SK-N-SH (cell line): ENCODE measurements around the gene SYNGR3. TPM values are rescaled to one million over a fixed set of nuclear protein-coding genes. Genes with fewer than 3 reads are reported as not detected.

ENCODE experiments used
- CTCF ChIA-PET: fragments of 300-600, 350-600 bp; formaldehyde crosslinking; extraction: SDS; loops from one replicate; lab custom pipeline; 2021; lab: Yijun Ruan, JAX
- POLR2A ChIA-PET: fragments of 350-600 bp; sonication (Branson Sonifier 250); formaldehyde crosslinking; extraction: SDS; loops from one replicate; lab custom pipeline; 2020; ENCODE audit warnings: antibody characterized with exemption, inconsistent platforms; lab: Yijun Ruan, JAX
- DNase-seq: peaks from one replicate; pipeline ENCODE4 v3.0.0; 2012
- H2AFZ ChIP-seq: fragments of 200-600 bp; sonication (generic); 2 replicates; pipeline ENCODE4 v1.8.1; 2016; ENCODE audit warnings: antibody characterized with exemption, mild to moderate bottlenecking, low read depth
- H3F3A ChIP-seq: fragments of 200-600 bp; sonication (generic); replicated peaks from 2 replicates; pipeline ENCODE3; 2016; ENCODE audit warnings: antibody characterized with exemption, mild to moderate bottlenecking; ENCODE audit not compliant: insufficient read depth
- H3K27ac ChIP-seq, 2 experiments: fragments of 200-500 bp in 1 of 2; fragments of 200-600 bp in 1 of 2; sonication (Bioruptor generic) in 1 of 2; sonication (generic), shearing (Covaris generic) in 1 of 2; 2 replicates each; pipeline versions ENCODE4 v1.5.1 to v1.6.1; 2014 to 2016; ENCODE audit warnings: low read depth in 2 of 2, inconsistent platforms in 1 of 2, low read length in 1 of 2, mild to moderate bottlenecking in 1 of 2, mixed read lengths in 1 of 2
- H3K27me3 ChIP-seq: fragments of 200-600 bp; sonication (generic), shearing (Covaris generic); 2 replicates; pipeline ENCODE4 v1.6.1; 2016; ENCODE audit warnings: mixed run types; ENCODE audit not compliant: insufficient read depth
- H3K36me3 ChIP-seq, 2 experiments: fragments of 200-500 bp in 1 of 2; fragments of 200-600 bp in 1 of 2; sonication (Bioruptor generic) in 1 of 2; sonication (generic) in 1 of 2; replicated peaks in 1 of 2; 2 replicates each; pipeline versions ENCODE3 to v1.5.1; 2014 to 2016; ENCODE audit warnings: low read length in 1 of 2, mild to moderate bottlenecking in 1 of 2; ENCODE audit not compliant: insufficient read depth in 2 of 2, control insufficient read depth in 1 of 2
- H3K4me1 ChIP-seq, 2 experiments: fragments of 200-500 bp in 1 of 2; fragments of 200-600 bp in 1 of 2; sonication (Bioruptor generic) in 1 of 2; sonication (generic), shearing (Covaris generic) in 1 of 2; 2 replicates each; pipeline versions ENCODE4 v1.5.1 to v1.6.1; 2014 to 2016; ENCODE audit warnings: low read depth in 1 of 2, low read length in 1 of 2, mixed run types in 1 of 2; ENCODE audit not compliant: insufficient read depth in 2 of 2, control insufficient read depth in 1 of 2
- H3K4me2 ChIP-seq: fragments of 200-600 bp; sonication (generic), shearing (Covaris generic); 2 replicates; pipeline ENCODE4 v1.6.1; 2017; ENCODE audit warnings: mixed run types
- H3K4me3 ChIP-seq, 2 experiments: fragments of 200-500 bp in 1 of 2; fragments of 200-600 bp in 1 of 2; sonication (Bioruptor generic) in 1 of 2; sonication (generic), shearing (Covaris generic) in 1 of 2; 2 replicates each; pipeline versions ENCODE4 v1.5.1 to v1.8.1; 2014 to 2016; ENCODE audit warnings: low read depth in 2 of 2, inconsistent platforms in 1 of 2, low read length in 1 of 2, mild to moderate bottlenecking in 1 of 2, mixed read lengths in 1 of 2, moderate library complexity in 1 of 2
- H3K79me2 ChIP-seq: fragments of 200-600 bp; sonication (generic); 2 replicates; pipeline ENCODE4 v1.8.1; 2017; ENCODE audit warnings: mild to moderate bottlenecking; ENCODE audit not compliant: insufficient read depth
- H3K9ac ChIP-seq: fragments of 200-600 bp; sonication (generic); 2 replicates; pipeline ENCODE4 v1.6.1; 2017; ENCODE audit warnings: mixed run types
- H3K9me2 ChIP-seq: fragments of 200-600 bp; sonication (generic); 2 replicates; pipeline ENCODE4 v1.6.1; 2017; ENCODE audit warnings: mixed run types
- H3K9me3 ChIP-seq: fragments of 200-600 bp; sonication (generic); 2 replicates; pipeline ENCODE4 v1.6.1; 2017; ENCODE audit warnings: mixed run types, mild to moderate bottlenecking, moderate library complexity
- H4K20me1 ChIP-seq: fragments of 200-600 bp; sonication (generic); 2 replicates; pipeline ENCODE4 v1.6.1; 2017; ENCODE audit warnings: mild to moderate bottlenecking, mixed run types; ENCODE audit not compliant: insufficient read depth
- CHD2 ChIP-seq: fragments of 150-350 bp; IDR thresholded peaks from 2 replicates; pipeline ENCODE4 v1.6.1; 2018; ENCODE audit warnings: low read length; ENCODE audit not compliant: partially characterized antibody
- CTCF ChIP-seq: fragments of 200-600 bp; sonication (generic); IDR thresholded peaks from 2 replicates; pipeline ENCODE4 v1.6.1; 2017; ENCODE audit warnings: antibody characterized with exemption, mild to moderate bottlenecking, moderate library complexity
- EP300 ChIP-seq, 2 experiments: IDR thresholded peaks; 2 replicates each; pipeline versions ENCODE4 v1.4.0 to v1.6.1; 2012; ENCODE audit warnings: borderline replicate concordance in 1 of 2, low read depth in 1 of 2, low read length in 1 of 2
- EZH2phosphoT487 ChIP-seq: fragments of 200-600 bp; sonication (generic); IDR thresholded peaks from 2 replicates; pipeline ENCODE4 v1.6.1; 2017; ENCODE audit warnings: low read depth, mixed run types, mild to moderate bottlenecking, antibody characterized with exemption, moderate library complexity, borderline replicate concordance
- FOSL2 ChIP-seq: IDR thresholded peaks from 2 replicates; pipeline ENCODE4 v1.4.0; 2012; ENCODE audit warnings: low read depth, mild to moderate bottlenecking, moderate library complexity, borderline replicate concordance
- FOXJ3 ChIP-seq: sonication (generic); formaldehyde crosslinking; IDR thresholded peaks from 2 replicates; pipeline ENCODE4 v1.5.1; 2020; ENCODE audit warnings: mild to moderate bottlenecking, missing genetic modification reagents
- IRF3 ChIP-seq: fragments of 150-350 bp; IDR thresholded peaks from 2 replicates; pipeline ENCODE4 v1.6.1; 2016; ENCODE audit warnings: mild to moderate bottlenecking, low read depth, low read length
- MAX ChIP-seq: IDR thresholded peaks from 2 replicates; pipeline ENCODE4 v1.4.0; 2012; ENCODE audit warnings: low read depth
- PBX3 ChIP-seq: IDR thresholded peaks from 2 replicates; pipeline ENCODE4; 2012
- POLR2AphosphoS5 ChIP-seq: IDR thresholded peaks from 2 replicates; pipeline ENCODE4 v1.6.1; 2012; ENCODE audit warnings: low read depth, low read length
- RAD21 ChIP-seq: IDR thresholded peaks from 2 replicates; pipeline ENCODE4 v1.6.1; 2012; ENCODE audit warnings: mild to moderate bottlenecking, low read length
- RXRA ChIP-seq: IDR thresholded peaks from 2 replicates; pipeline ENCODE4 v1.4.0; 2012; ENCODE audit warnings: low read depth, mild to moderate bottlenecking, borderline replicate concordance
- SIN3A ChIP-seq: IDR thresholded peaks from 2 replicates; pipeline ENCODE4 v1.6.1; 2012; ENCODE audit warnings: low read depth, mild to moderate bottlenecking, low read length, moderate library complexity, borderline replicate concordance
- SMC3 ChIP-seq: IDR thresholded peaks from 2 replicates; pipeline ENCODE4 v1.6.1; 2012; ENCODE audit warnings: low read depth, low read length, improper control_type of control experiment
- TCF12 ChIP-seq: IDR thresholded peaks from 2 replicates; pipeline ENCODE4 v1.4.0; 2012
- USF1 ChIP-seq: IDR thresholded peaks from 2 replicates; pipeline ENCODE4 v1.4.0; 2012; ENCODE audit warnings: low read depth, borderline replicate concordance
- ZBTB33 ChIP-seq: IDR thresholded peaks from 2 replicates; pipeline ENCODE4 v1.4.0; 2012; ENCODE audit warnings: low read depth, borderline replicate concordance
- WGBS: methylation state at CpG from one replicate; pipeline ENCODE4 v1.1.6; 2017; ENCODE audit warnings: low lambda C conversion rate; 5-methylcytosine and 5-hydroxymethylcytosine counted together
- polyA plus RNA-seq, 3 experiments: library from polyadenylated mRNA; depleted of rRNA; stranded (reverse); fragments of >200 nt; gene quantifications; 2 replicates each; pipeline ENCODE4 v1.2.3, GENCODE V29; 2012

Gene SYNGR3
- polyA plus RNA-seq, 1 of the 3 experiments (the other 2 are of a cell fraction): 10.7 TPM

- TF ChIP-seq EP300 (IDR thresholded peaks at IDR 0.05; ENCODE audit: borderline replicate concordance in 1 of 2, low read depth in 1 of 2, low read length in 1 of 2) (no peak), PBX3 (no peak), RAD21 (no peak), SMC3 (no peak), USF1 (no peak)
Observed at GRCh38 chr16:1992704-1993317, 3.0 kb downstream of the SYNGR3 start (continued).

GRCh38 chr16:1993731-1994131 lies 4.0 kb downstream of the SYNGR3 start:
- Histone ChIP-seq H3K9me2 (no peaks in the 10 kb centered on the region), H3F3A (peaks cover 22% of the 10 kb centered on the region), H3K9ac (no peak overlapping the region), H3K79me2 (no peaks in the 10 kb centered on the region), H3K9me3 (no peaks in the 10 kb centered on the region), H4K20me1 (no peaks in the 10 kb centered on the region), H3K27me3 (no peaks in the 10 kb centered on the region), H2AFZ (no peak overlapping the region), H3K4me3 (no peak overlapping the region), H3K4me1 (peaks cover 0 to 17% of the 10 kb centered on the region in 2 experiments; a peak in 1 of 4 replicates), H3K36me3 (peaks cover 4 to 15% of the 10 kb centered on the region in 2 experiments), H3K4me2 (no peak overlapping the region), H3K27ac (no peak overlapping the region)
- 80% methylated on average over 2 of the region's 2 CpGs for whole genome bisulfite sequencing
- TF ChIP-seq EP300 (IDR thresholded peaks at IDR 0.05; ENCODE audit: borderline replicate concordance in 1 of 2, low read depth in 1 of 2, low read length in 1 of 2) (no peak), MAX (no peak), CTCF (no peak), TCF12 (no peak), FOSL2 (no peak), POLR2AphosphoS5 (no peak), ZBTB33 (no peak), CHD2 (no peak), IRF3 (no peak), EZH2phosphoT487 (no peak), FOXJ3 (no peak), RXRA (no peak), PBX3 (no peak), RAD21 (no peak), SIN3A (no peak)
- no peak for DNase-seq
- CTCF ChIA-PET: interaction anchor here (0.8 to 12.9 kb wide), 3 partner anchors 10 to 161 kb away, joined by 3 to 108 read pairs (median 3); partner anchors contain the start of gene NOXO1
- POLR2A ChIA-PET: interaction anchor here (1.0 kb wide), 1 partner anchor 10 kb away, joined by 4 read pairs; no protein-coding TSS in a partner anchor
